Measurements from ENCODE around the gene F11R.

- TF ChIP-seq CTCF (IDR thresholded peaks at IDR 0.05): no peak
- TF ChIP-seq ZFX (IDR thresholded peaks at IDR 0.05; ENCODE audit: borderline replicate concordance): no peak
These were observed 18.6 kb upstream of the F11R start for GRCh38 chr1:161039546-161039945.

Data from 22Rv1 (cell line).